ENCODE results near the gene TTPAL.

The TTPAL gene

GRCh38 chr20:44527716-44528199, 52.1 kb downstream of the TTPAL start:
- DNase-seq = no peak
- intact Hi-C loops (cut with DNase I) = no loop called here

- DNase-seq = no peak
- intact Hi-C loops (cut with DNase I) = no loop called here
Observed at GRCh38 chr20:44528309-44528708, 52.6 kb downstream of the TTPAL start.

GRCh38 chr20:44532259-44532980, 56.7 kb downstream of the TTPAL start:
- intact Hi-C loops (cut with DNase I) = no loop called here
- peak in 1 of 10 donors; percentile 23 for DNase-seq

GRCh38 chr20:44532981-44533331, 57.3 kb downstream of the TTPAL start:
- no peak for DNase-seq
- intact Hi-C loops (cut with DNase I) = no loop called here

GRCh38 chr20:44533928-44534327, 58.3 kb downstream of the TTPAL start:
- no peak for DNase-seq
- intact Hi-C loops (cut with DNase I) = no loop called here

- no peak for DNase-seq
Observed at GRCh38 chr20:44536175-44536574, 60.5 kb downstream of the TTPAL start.

GRCh38 chr20:44537993-44538392, 62.3 kb downstream of the TTPAL start:
- intact Hi-C loops (cut with DNase I) = no loop called here
- no peak for DNase-seq

More at GRCh38 chr20:44536175-44536574, 60.5 kb downstream of the TTPAL start:
- intact Hi-C loops (cut with DNase I) = no loop called here

GRCh38 chr20:44540834-44541233, 65.2 kb downstream of the TTPAL start:
- intact Hi-C loops (cut with DNase I) = no loop called here
- no peak for DNase-seq

- intact Hi-C loops (cut with DNase I) = no loop called here
- DNase-seq = no peak
Observed at GRCh38 chr20:44541992-44542391, 66.3 kb downstream of the TTPAL start.

- DNase-seq = no peak
Observed at GRCh38 chr20:44542890-44543289, 67.2 kb downstream of the TTPAL start.

GRCh38 chr20:44543358-44543757, 67.7 kb downstream of the TTPAL start:
- intact Hi-C loops (cut with DNase I) = no loop called here
- DNase-seq = no peak

More at GRCh38 chr20:44542890-44543289, 67.2 kb downstream of the TTPAL start:
- intact Hi-C loops (cut with DNase I) = no loop called here
